Osteoblast (primary cell): ENCODE data around the gene NOS1AP. TPM values are rescaled to one million over a fixed set of nuclear protein-coding genes. Genes with fewer than 3 reads are reported as not detected.

Source experiments
- DNase-seq: peaks from one replicate; pipeline ENCODE4 v3.0.0; 2011; ENCODE audit warnings: low spot score, mixed read lengths; ENCODE audit not compliant: insufficient read length; ENCODE audit errors: missing footprints
- H2AFZ ChIP-seq: 2 replicates; pipeline ENCODE4 v1.6.0; 2011; ENCODE audit warnings: mild to moderate bottlenecking, low read length
- H3K27ac ChIP-seq: 2 replicates; pipeline ENCODE4 v1.5.1; 2011; ENCODE audit warnings: mild to moderate bottlenecking, low read depth, low read length, moderate library complexity
- H3K27me3 ChIP-seq: 2 replicates; pipeline ENCODE4 v1.6.0; 2012; ENCODE audit warnings: mild to moderate bottlenecking, control low read depth, inconsistent platforms, low read length, moderate library complexity; ENCODE audit not compliant: insufficient read depth
- H3K36me3 ChIP-seq: 2 replicates; pipeline ENCODE4 v1.5.1; 2011; ENCODE audit warnings: mild to moderate bottlenecking, low read length, control low read depth, moderate library complexity; ENCODE audit not compliant: insufficient read depth
- H3K4me1 ChIP-seq: 2 replicates; pipeline ENCODE4 v1.5.1; 2011; ENCODE audit warnings: mild to moderate bottlenecking, low read length, control low read depth, moderate library complexity; ENCODE audit not compliant: insufficient read depth
- H3K4me2 ChIP-seq: 2 replicates; pipeline ENCODE4 v1.6.0; 2011; ENCODE audit warnings: mild to moderate bottlenecking, low read length; ENCODE audit not compliant: insufficient read depth
- H3K4me3 ChIP-seq: fragments of 200-600 bp; sonication (generic); 3 replicates; pipeline ENCODE4 v1.5.1; 2012; ENCODE audit warnings: mild to moderate bottlenecking, low read length, inconsistent platforms; ENCODE audit not compliant: insufficient read depth
- H3K79me2 ChIP-seq: 2 replicates; pipeline ENCODE4 v1.6.0; 2012; ENCODE audit warnings: mild to moderate bottlenecking, low read length, control low read depth, inconsistent platforms; ENCODE audit not compliant: insufficient read depth
- H3K9me3 ChIP-seq: 2 replicates; pipeline ENCODE4 v1.5.1; 2011; ENCODE audit warnings: low read depth, low read length, control low read depth
- H4K20me1 ChIP-seq: 2 replicates; pipeline ENCODE4 v1.6.0; 2012; ENCODE audit warnings: mild to moderate bottlenecking, low read length, control low read depth; ENCODE audit not compliant: insufficient read depth
- CTCF ChIP-seq: IDR thresholded peaks from 2 replicates; pipeline ENCODE4 v1.5.1; 2011; ENCODE audit warnings: mild to moderate bottlenecking, low read depth, low read length, moderate library complexity; ENCODE audit errors: extremely low read depth
- total RNA-seq: library from RNA; depleted of rRNA; stranded (reverse); fragments of >200 nt; gene quantifications from 2 replicates; pipeline ENCODE4 v1.2.3, GENCODE V29; 2012

The NOS1AP gene
- total RNA-seq, 1 donor: not detected

- Histone ChIP-seq H3K4me2 (no peak overlapping the region), H3K79me2 (no peaks in the 10 kb centered on the region), H3K9me3 (no peaks in the 10 kb centered on the region), H4K20me1 (no peaks in the 10 kb centered on the region), H3K27me3 (peaks cover 30% of the 10 kb centered on the region), H3K4me3 (no peak overlapping the region), H3K27ac (no peak overlapping the region), H2AFZ (no peak overlapping the region), H3K36me3 (no peaks in the 10 kb centered on the region), H3K4me1 (no peaks in the 10 kb centered on the region)
- no peak for TF ChIP-seq CTCF
- no peak for DNase-seq
These were observed 317.1 kb downstream of the NOS1AP start for GRCh38 chr1:162386292-162387225.

DNA sequence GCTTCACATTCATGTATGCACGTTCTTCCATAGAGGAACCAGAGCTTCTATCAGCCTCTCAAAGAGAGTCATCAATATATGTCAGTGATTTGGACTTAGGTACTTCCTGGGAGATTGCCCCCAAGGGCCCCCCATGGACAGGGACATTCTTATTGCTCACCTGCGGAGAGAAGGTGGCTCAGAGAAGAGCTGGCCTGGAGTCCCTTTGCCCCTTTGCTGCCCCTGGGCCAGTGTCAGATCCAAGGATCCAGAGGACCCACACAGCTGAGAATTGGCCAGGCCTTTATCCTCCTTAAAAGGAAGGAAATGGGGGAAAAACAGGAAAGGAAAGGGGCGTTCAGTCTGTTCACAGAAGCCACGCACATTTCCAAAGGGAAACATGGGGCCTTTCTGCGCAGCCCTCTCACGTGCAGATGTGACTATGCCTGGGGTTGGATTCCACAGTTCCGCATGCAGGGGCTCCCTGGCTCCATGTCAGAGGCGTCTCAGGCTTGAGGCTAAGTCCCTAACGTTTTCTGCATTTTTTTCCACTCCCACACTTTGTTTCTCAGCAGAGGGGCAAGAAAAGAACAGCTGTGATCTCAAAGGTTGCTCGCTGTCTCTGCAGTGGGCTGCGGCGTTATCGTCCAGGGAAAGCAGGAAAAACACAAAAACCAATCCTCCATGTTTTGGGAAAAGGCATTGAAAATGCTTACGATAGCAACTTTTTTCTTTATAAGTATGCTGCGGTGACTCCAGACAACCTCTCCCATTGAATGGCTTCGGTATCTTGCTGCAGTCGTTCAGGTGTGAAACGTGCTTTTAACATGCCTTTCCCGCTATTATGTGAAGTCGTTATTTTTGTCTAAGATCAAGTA, 318.0 kb downstream of the NOS1AP start:
- Histone ChIP-seq H3K27me3 (peaks cover 30% of the 10 kb centered on the region), H3K4me1 (no peaks in the 10 kb centered on the region), H3K4me2 (no peak overlapping the region), H3K36me3 (no peaks in the 10 kb centered on the region), H3K4me3 (no peak overlapping the region), H3K27ac (no peak overlapping the region), H3K79me2 (no peaks in the 10 kb centered on the region), H2AFZ (no peak overlapping the region), H4K20me1 (no peaks in the 10 kb centered on the region), H3K9me3 (no peaks in the 10 kb centered on the region)
- no peak for DNase-seq
- TF ChIP-seq CTCF: no peak

- TF ChIP-seq CTCF: no peak
- H3K9me3 ChIP-seq: no peaks in the 10 kb centered on the region
- no peak for DNase-seq
- H2AFZ ChIP-seq: no peak overlapping the region
- H3K27ac ChIP-seq: no peak overlapping the region
- no peak overlapping the region for H3K4me2 ChIP-seq
- no peaks in the 10 kb centered on the region for H3K79me2 ChIP-seq
- no peak overlapping the region for H3K4me3 ChIP-seq
- H3K27me3 ChIP-seq: peaks cover 30% of the 10 kb centered on the region
- H3K4me1 ChIP-seq: no peaks in the 10 kb centered on the region
- H4K20me1 ChIP-seq: no peaks in the 10 kb centered on the region
- no peaks in the 10 kb centered on the region for H3K36me3 ChIP-seq
These were observed 318.6 kb downstream of the NOS1AP start for GRCh38 chr1:162388083-162388594.

- DNase-seq: no peak
- H4K20me1 ChIP-seq: no peaks in the 10 kb centered on the region
- H3K4me3 ChIP-seq: no peak overlapping the region
- H3K4me2 ChIP-seq: no peak overlapping the region
- no peaks in the 10 kb centered on the region for H3K36me3 ChIP-seq
- peaks cover 30% of the 10 kb centered on the region for H3K27me3 ChIP-seq
- no peak for TF ChIP-seq CTCF
- H3K27ac ChIP-seq: no peak overlapping the region
- H3K79me2 ChIP-seq: no peaks in the 10 kb centered on the region
- no peak overlapping the region for H2AFZ ChIP-seq
- no peaks in the 10 kb centered on the region for H3K4me1 ChIP-seq
- H3K9me3 ChIP-seq: no peaks in the 10 kb centered on the region
These were observed 319.1 kb downstream of the NOS1AP start for GRCh38 chr1:162388615-162389014.
